GM23248 (cell line): ENCODE data around the gene F10. TPM values are rescaled to one million over a fixed set of nuclear protein-coding genes. Genes with fewer than 3 reads are reported as not detected.

Experiments used
- DNase-seq: peaks from one replicate; pipeline ENCODE4 v3.0.0-alpha.2; 2015
- H2AFZ ChIP-seq: fragments of 200-600 bp; sonication (generic); 2 replicates; pipeline ENCODE4 v1.6.1; 2016; ENCODE audit warnings: antibody characterized with exemption
- H3F3A ChIP-seq: fragments of 200-600 bp; sonication (generic); 2 replicates; pipeline ENCODE4 v1.6.1; 2016; ENCODE audit warnings: mild to moderate bottlenecking, antibody characterized with exemption, mixed run types; ENCODE audit not compliant: insufficient read depth
- H3K27ac ChIP-seq: fragments of 200-600 bp; sonication (generic); 2 replicates; pipeline ENCODE4 v1.5.1; 2016; ENCODE audit warnings: mild to moderate bottlenecking
- H3K27me3 ChIP-seq: fragments of 200-600 bp; sonication (generic); replicated peaks from 2 replicates; pipeline ENCODE4 v1.6.1; 2016; ENCODE audit warnings: mild to moderate bottlenecking; ENCODE audit not compliant: insufficient read depth
- H3K36me3 ChIP-seq: fragments of 200-600 bp; sonication (generic); 2 replicates; pipeline ENCODE4 v1.6.1; 2016; ENCODE audit warnings: low read depth, mild to moderate bottlenecking
- H3K4me1 ChIP-seq: fragments of 200-600 bp; sonication (generic); 2 replicates; pipeline ENCODE4 v1.6.1; 2016; ENCODE audit warnings: mild to moderate bottlenecking; ENCODE audit not compliant: insufficient read depth
- H3K4me2 ChIP-seq: fragments of 200-600 bp; sonication (generic); one replicate; pipeline ENCODE4 v1.6.1; 2016; ENCODE audit warnings: mild to moderate bottlenecking; ENCODE audit not compliant: unreplicated experiment
- H3K4me3 ChIP-seq: fragments of 200-600 bp; sonication (generic); 2 replicates; pipeline ENCODE4 v1.5.1; 2016; ENCODE audit warnings: mild to moderate bottlenecking
- H3K79me2 ChIP-seq: fragments of 200-600 bp; sonication (generic); 2 replicates; pipeline ENCODE4 v1.6.1; 2016; ENCODE audit warnings: mild to moderate bottlenecking; ENCODE audit not compliant: insufficient read depth
- H3K9ac ChIP-seq: fragments of 200-600 bp; sonication (generic); 2 replicates; pipeline ENCODE4 v1.6.1; 2016; ENCODE audit warnings: mild to moderate bottlenecking
- H3K9me2 ChIP-seq: fragments of 200-600 bp; sonication (generic); 2 replicates; pipeline ENCODE4 v1.6.1; 2016; ENCODE audit warnings: mixed run types, mild to moderate bottlenecking, moderate library complexity; ENCODE audit not compliant: insufficient read depth
- H3K9me3 ChIP-seq: fragments of 200-600 bp; sonication (generic); one replicate; pipeline ENCODE4 v1.6.1; 2017; ENCODE audit warnings: low read depth
- H4K20me1 ChIP-seq: fragments of 200-600 bp; sonication (generic); 2 replicates; pipeline ENCODE4 v1.6.0; 2016; ENCODE audit not compliant: insufficient read depth
- EZH2 ChIP-seq: fragments of 200-600 bp; sonication (generic); IDR thresholded peaks from 2 replicates; pipeline ENCODE4 v1.6.1; 2018; ENCODE audit warnings: antibody characterized with exemption, mild to moderate bottlenecking; ENCODE audit not compliant: insufficient read depth, poor library complexity, severe bottlenecking
- EZH2phosphoT487 ChIP-seq: fragments of 200-600 bp; sonication (generic); IDR thresholded peaks from 2 replicates; pipeline ENCODE4 v1.6.1; 2018; ENCODE audit warnings: antibody characterized with exemption, moderate library complexity, mild to moderate bottlenecking, low read depth; ENCODE audit not compliant: insufficient read depth
- WGBS, 2 experiments: methylation state at CpG; one replicate each; pipeline ENCODE4 v1.1.6; 2015 to 2017; ENCODE audit warnings: low lambda C conversion rate in 2 of 2, low coverage in 1 of 2; ENCODE audit errors: missing lambda C conversion rate in 2 of 2; 5-methylcytosine and 5-hydroxymethylcytosine counted together
- in situ Hi-C: fragments of 300-500 bp; cut with MboI; formaldehyde crosslinking; loops from 2 replicates; pipeline ENCODE4 v1.15.0; 2020
- polyA plus RNA-seq: library from polyadenylated mRNA; unstranded; fragments of >200 nt; fragmentation: Nextera tagmentation; extraction: Ambion mirVana; gene quantifications from 2 replicates; pipeline ENCODE4 v1.2.1, GENCODE V29; 2016
- total RNA-seq: library from RNA; depleted of rRNA; stranded (reverse); fragments of >200 nt; shearing (Covaris generic); gene quantifications from 2 replicates; pipeline ENCODE4 v1.2.3, GENCODE V29; 2014

F10 gene
- total and polyA plus RNA-seq, 2 experiments from 2014 or later: 7.8 to 9.1 TPM

DNA sequence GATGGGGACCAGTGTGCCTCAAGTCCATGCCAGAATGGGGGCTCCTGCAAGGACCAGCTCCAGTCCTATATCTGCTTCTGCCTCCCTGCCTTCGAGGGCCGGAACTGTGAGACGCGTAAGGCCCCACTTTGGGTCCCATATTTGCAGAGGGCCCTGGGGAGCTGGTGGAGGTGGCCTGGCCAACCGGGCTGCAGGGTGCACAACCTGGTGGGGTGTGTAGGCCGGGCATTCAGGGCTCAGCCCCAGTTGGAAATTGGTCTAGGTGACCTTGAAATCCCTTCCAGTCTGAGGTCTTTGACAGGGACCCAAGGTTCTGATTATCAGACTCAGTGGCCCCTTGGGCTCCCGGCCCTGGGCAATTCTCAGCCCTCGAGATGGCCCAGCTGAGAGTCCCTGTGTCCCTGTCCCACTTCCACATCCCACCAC lies 8.7 kb upstream of the F10 start:
- in situ Hi-C loops: no loop called here
- Histone ChIP-seq H3K9ac (no peak overlapping the region), H3K4me1 (no peaks in the 10 kb centered on the region), H3K9me3 (no peaks in the 10 kb centered on the region), H3K79me2 (no peaks in the 10 kb centered on the region), H4K20me1 (no peaks in the 10 kb centered on the region), H2AFZ (no peak overlapping the region), H3K4me2 (no peak overlapping the region), H3K36me3 (no peaks in the 10 kb centered on the region), H3K9me2 (no peaks in the 10 kb centered on the region), H3K27me3 (peaks cover 9% of the 10 kb centered on the region; the same call in 1 of the 2 replicates), H3K27ac (no peak overlapping the region), H3F3A (no peaks in the 10 kb centered on the region), H3K4me3 (no peak overlapping the region)
- DNase-seq: no peak
- no peak for TF ChIP-seq EZH2
- TF ChIP-seq EZH2phosphoT487: no peak
- WGBS, 2 experiments: 84 to 88% methylated on average over 8 of the region's 8 CpGs

DNA sequence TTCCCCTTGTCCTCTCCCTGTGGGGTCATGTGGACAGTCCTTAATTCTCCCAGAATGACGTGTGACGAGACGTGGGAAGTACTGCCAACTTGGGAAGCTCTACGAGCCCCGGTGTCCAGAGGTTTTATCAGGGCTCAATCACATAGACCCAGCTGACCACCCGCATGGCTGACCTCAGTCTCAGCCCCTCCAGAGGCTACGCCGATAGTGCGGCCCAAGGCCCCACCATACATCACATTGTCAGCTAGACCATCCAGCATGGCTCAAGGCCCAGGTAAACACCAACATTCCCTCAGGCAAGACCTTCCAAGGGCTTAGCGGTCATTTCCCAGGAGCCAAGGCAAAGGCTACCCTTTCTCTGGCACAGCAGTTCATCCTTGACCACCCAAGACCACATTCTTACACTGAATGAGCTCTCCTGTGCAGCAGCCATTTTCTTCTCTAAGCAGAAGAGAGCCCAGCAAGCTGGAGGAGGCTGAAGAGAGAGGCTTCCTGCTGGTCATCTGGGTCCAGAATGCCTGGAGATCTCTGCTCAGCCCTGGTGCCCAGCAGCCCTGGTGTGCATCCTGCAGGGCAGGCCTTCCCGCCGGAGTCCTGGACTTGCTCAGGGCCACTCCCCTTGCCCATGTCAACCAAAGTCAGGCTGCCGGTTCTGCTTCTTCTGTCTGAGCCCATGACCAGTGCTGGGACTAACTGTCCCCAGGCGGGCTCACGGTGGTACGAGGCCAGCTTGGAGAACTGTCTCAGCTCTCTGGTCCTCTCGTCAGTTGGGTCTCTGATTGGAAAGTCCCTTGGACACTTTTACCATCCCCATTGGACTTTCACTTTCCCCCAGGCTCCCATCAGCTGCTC lies 7.9 kb upstream of the F10 start:
- Histone ChIP-seq H2AFZ (no peak overlapping the region), H4K20me1 (no peaks in the 10 kb centered on the region), H3K9me3 (no peaks in the 10 kb centered on the region), H3K27me3 (peaks cover 9% of the 10 kb centered on the region; the same call in 1 of the 2 replicates), H3K4me3 (no peak overlapping the region), H3K27ac (no peak overlapping the region), H3K9ac (no peak overlapping the region), H3K4me1 (no peaks in the 10 kb centered on the region), H3K4me2 (no peak overlapping the region), H3K9me2 (no peaks in the 10 kb centered on the region), H3K79me2 (no peaks in the 10 kb centered on the region), H3K36me3 (no peaks in the 10 kb centered on the region), H3F3A (no peaks in the 10 kb centered on the region)
- in situ Hi-C loops: no loop called here
- 74 to 79% methylated on average over 16 to 17 of the region's 17 CpGs for WGBS, 2 experiments
- DNase-seq: no peak
- TF ChIP-seq EZH2 (no peak), EZH2phosphoT487 (no peak)

DNA sequence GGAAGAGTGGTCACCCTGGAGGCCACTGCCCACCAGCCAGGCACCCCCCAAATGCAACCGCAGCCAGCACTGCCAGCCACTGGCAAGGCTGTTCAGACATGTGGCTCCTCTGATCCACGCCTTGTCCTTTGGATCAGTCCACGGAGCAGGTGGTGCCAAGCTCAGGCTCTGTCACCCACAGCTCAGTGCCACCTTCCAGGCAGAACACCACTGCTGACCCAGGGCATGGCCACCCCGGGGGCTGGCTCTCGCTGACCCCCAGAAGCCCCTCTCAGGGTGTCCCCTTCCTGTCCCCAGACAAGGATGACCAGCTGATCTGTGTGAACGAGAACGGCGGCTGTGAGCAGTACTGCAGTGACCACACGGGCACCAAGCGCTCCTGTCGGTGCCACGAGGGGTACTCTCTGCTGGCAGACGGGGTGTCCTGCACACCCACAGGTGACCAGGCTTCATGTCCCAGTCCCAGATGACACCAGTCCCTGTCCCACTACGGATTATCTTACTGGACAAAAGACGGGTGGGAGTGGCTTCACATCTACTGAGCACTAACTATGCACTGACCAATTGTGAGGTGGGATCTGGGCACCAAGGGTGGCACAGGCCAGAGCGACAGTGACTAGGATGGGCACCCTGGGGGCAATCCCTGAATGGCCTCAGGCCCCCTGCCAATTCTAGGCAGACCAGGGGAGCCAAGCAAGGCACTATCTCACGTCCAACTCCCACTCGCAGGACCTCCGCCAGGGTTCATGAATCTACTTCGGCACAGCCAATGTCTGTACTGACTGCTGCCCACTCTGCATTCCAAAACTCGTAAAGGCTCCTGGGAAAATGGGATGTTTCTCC lies 7.0 kb upstream of the F10 start:
- Histone ChIP-seq H3K9me3 (no peaks in the 10 kb centered on the region), H3K27ac (no peak overlapping the region), H3K4me3 (no peak overlapping the region), H3K9ac (no peak overlapping the region), H3K27me3 (peaks cover 6% of the 10 kb centered on the region; the same call in 1 of the 2 replicates), H2AFZ (no peak overlapping the region), H3K9me2 (no peaks in the 10 kb centered on the region), H3K4me2 (no peak overlapping the region), H3K4me1 (no peaks in the 10 kb centered on the region), H4K20me1 (no peaks in the 10 kb centered on the region), H3F3A (no peaks in the 10 kb centered on the region), H3K36me3 (no peaks in the 10 kb centered on the region), H3K79me2 (no peaks in the 10 kb centered on the region)
- DNase-seq: no peak
- WGBS, 2 experiments: 52 to 59% methylated on average over 21 of the region's 21 CpGs
- in situ Hi-C loops: no loop called here
- no peak for TF ChIP-seq EZH2phosphoT487
- TF ChIP-seq EZH2: no peak

DNA sequence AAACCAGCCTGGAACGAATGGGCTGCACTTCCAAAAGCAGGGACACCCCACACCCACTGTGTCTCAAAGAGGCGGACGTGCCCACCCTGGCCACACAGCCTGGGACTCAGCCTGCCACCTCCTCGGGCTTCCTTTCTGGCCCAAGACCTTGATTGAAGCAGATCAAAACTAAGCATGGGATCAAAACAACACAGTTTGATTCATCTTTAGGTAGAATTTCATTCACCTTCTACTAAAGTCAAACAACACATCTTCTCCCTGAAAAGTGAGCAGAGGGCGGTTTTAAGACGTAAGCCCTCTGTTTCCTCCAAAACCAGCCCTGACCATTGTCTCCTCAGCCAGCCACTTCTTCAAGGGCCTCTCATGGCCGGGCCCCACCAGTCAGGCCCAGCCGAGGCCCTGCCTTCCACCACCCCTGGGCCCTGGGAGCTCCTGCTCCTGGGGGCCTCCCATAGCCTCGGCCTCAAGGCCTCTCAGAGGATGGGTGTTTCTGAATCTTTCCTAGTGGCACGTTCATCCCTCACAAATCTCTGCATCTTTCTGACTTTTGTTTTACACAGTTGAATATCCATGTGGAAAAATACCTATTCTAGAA lies 6.3 kb upstream of the F10 start:
- Histone ChIP-seq H3K4me1 (no peaks in the 10 kb centered on the region), H3K9ac (no peak overlapping the region), H3K79me2 (no peaks in the 10 kb centered on the region), H4K20me1 (no peaks in the 10 kb centered on the region), H3K4me3 (no peak overlapping the region), H2AFZ (no peak overlapping the region), H3K9me3 (no peaks in the 10 kb centered on the region), H3K27me3 (no peaks in the 10 kb centered on the region), H3K9me2 (no peaks in the 10 kb centered on the region), H3K36me3 (no peaks in the 10 kb centered on the region), H3F3A (no peaks in the 10 kb centered on the region), H3K27ac (no peak overlapping the region), H3K4me2 (no peak overlapping the region)
- no peak for DNase-seq
- WGBS, 2 experiments: 65 to 69% methylated on average over 10 of the region's 10 CpGs
- in situ Hi-C loops: no loop called here
- no peak for TF ChIP-seq EZH2phosphoT487
- no peak for TF ChIP-seq EZH2
